GM12878 (cell line): Measurements from ENCODE around the gene DLK1. TPM values are rescaled to one million over a fixed set of nuclear protein-coding genes. Genes with fewer than 3 reads are reported as not detected.

ENCODE experiments used
- ATAC-seq: fragments of 200-7000 bp; cut with Tn5 transposase; 3 replicates; pipeline ENCODE4 v1.9.1; 2020; ENCODE audit warnings: mild to moderate bottlenecking, moderate library complexity
- BruUV-seq: library from RNA; stranded (reverse); fragments of 400-500 nt; replicated peaks from 2 replicates; lab custom pipeline; 2021; lab: Mats Ljungman, UMichigan
- CTCF ChIA-PET: fragments of 300-600 bp; sonication (Branson Sonifier 250); formaldehyde crosslinking; extraction: SDS; loops from one replicate; lab custom pipeline; 2021; ENCODE audit warnings: inconsistent platforms; lab: Yijun Ruan, JAX
- POLR2A ChIA-PET: fragments of 350-600 bp; formaldehyde crosslinking; extraction: SDS; loops from one replicate; lab custom pipeline; 2021; ENCODE audit warnings: inconsistent platforms; lab: Charles Lee
- RAD21 ChIA-PET: fragments of 300-600 bp; sonication (Branson Sonifier 250); formaldehyde crosslinking; loops from one replicate; lab custom pipeline; 2023; ENCODE audit warnings: antibody characterized with exemption; ENCODE audit not compliant: unreplicated experiment; lab: Charles Lee
- SMC1A ChIA-PET: fragments of 300-600 bp; sonication (Branson Sonifier 250); formaldehyde crosslinking; loops from one replicate; lab custom pipeline; 2023; ENCODE audit not compliant: unreplicated experiment, uncharacterized antibody; lab: Charles Lee
- DNase-seq: peaks from one replicate; pipeline ENCODE4 v3.0.0-alpha.2; 2011; ENCODE audit warnings: low read depth, low spot score
- FAIRE-seq: peaks from 3 replicates; lab custom pipeline; 2011; peaks lifted over from hg19 to GRCh38; lab: Jason Lieb, UNC
- H2AFZ ChIP-seq: 2 replicates; pipeline ENCODE4 v1.6.0; 2011; ENCODE audit warnings: low read depth, low read length, control low read depth; ENCODE audit not compliant: control insufficient read depth
- H3K27ac ChIP-seq: 2 replicates; pipeline ENCODE4 v1.5.1; 2011; ENCODE audit warnings: control low read depth; ENCODE audit not compliant: control insufficient read depth, insufficient read depth
- H3K27me3 ChIP-seq, 2 experiments: replicated peaks in 1 of 2; 2 replicates each; pipeline versions ENCODE4 v1.6.0 to v1.6.1; 2011; ENCODE audit warnings: low read length in 1 of 2; ENCODE audit not compliant: control insufficient read depth in 2 of 2, insufficient read depth in 2 of 2
- H3K36me3 ChIP-seq, 2 experiments: 2 replicates each; pipeline ENCODE4 v1.5.1; 2011; ENCODE audit warnings: low read length in 1 of 2; ENCODE audit not compliant: control insufficient read depth in 2 of 2, insufficient read depth in 2 of 2
- H3K4me1 ChIP-seq: 2 replicates; pipeline ENCODE4 v1.6.1; 2011; ENCODE audit warnings: mild to moderate bottlenecking, low read length, moderate library complexity, mixed read lengths; ENCODE audit not compliant: control insufficient read depth, insufficient read depth
- H3K4me2 ChIP-seq: 2 replicates; pipeline ENCODE4 v1.6.0; 2011; ENCODE audit warnings: control low read depth; ENCODE audit not compliant: control insufficient read depth, insufficient read depth
- H3K4me3 ChIP-seq: fragments of 200-600 bp; sonication (generic); 2 replicates; pipeline ENCODE4 v1.5.1; 2016
- H3K79me2 ChIP-seq: 2 replicates; pipeline ENCODE4 v1.6.0; 2011; ENCODE audit warnings: low read length; ENCODE audit not compliant: control insufficient read depth, insufficient read depth
- H3K9ac ChIP-seq: 2 replicates; pipeline ENCODE4 v1.8.0; 2011; ENCODE audit warnings: low read length, control low read depth, mixed read lengths; ENCODE audit not compliant: control insufficient read depth, insufficient read depth
- H3K9me3 ChIP-seq: replicated peaks from 3 replicates; pipeline ENCODE4 v1.5.1; 2011; ENCODE audit warnings: mild to moderate bottlenecking, low read length; ENCODE audit not compliant: control insufficient read depth, insufficient read depth
- H4K20me1 ChIP-seq: 2 replicates; pipeline ENCODE4 v1.6.0; 2011; ENCODE audit not compliant: control insufficient read depth, insufficient read depth
- ASH2L ChIP-seq: fragments of 300-600, 200-600 bp; sonication (generic); IDR thresholded peaks from 2 replicates; pipeline ENCODE4 v1.6.1; 2017; ENCODE audit warnings: low read depth, mild to moderate bottlenecking, borderline replicate concordance
- CEBPB ChIP-seq, 2 experiments: fragments of 150-350 bp in 1 of 2; IDR thresholded peaks; 2 replicates each; pipeline ENCODE4 v1.6.1; 2012 to 2014; ENCODE audit warnings: low read depth in 2 of 2, low read length in 2 of 2, borderline replicate concordance in 1 of 2, inconsistent platforms in 1 of 2
- CREB1 ChIP-seq: IDR thresholded peaks from 2 replicates; pipeline ENCODE4 v1.6.1; 2012; ENCODE audit warnings: low read depth, mild to moderate bottlenecking, inconsistent platforms
- CREM ChIP-seq: IDR thresholded peaks from 2 replicates; pipeline ENCODE4 v1.6.1; 2014; ENCODE audit warnings: antibody characterized with exemption, low read depth
- FOXK2 ChIP-seq: fragments of 450-650 bp; IDR thresholded peaks from 2 replicates; pipeline ENCODE4 v1.6.1; 2017; ENCODE audit warnings: mild to moderate bottlenecking, moderate library complexity
- FOXM1 ChIP-seq: IDR thresholded peaks from 2 replicates; pipeline ENCODE4 v1.6.1; 2012; ENCODE audit warnings: low read depth, mild to moderate bottlenecking, inconsistent platforms, low read length, moderate library complexity
- GATAD2B ChIP-seq: fragments of 450-650 bp; conservative IDR thresholded peaks from 2 replicates; pipeline ENCODE4 v1.6.1; 2017; ENCODE audit warnings: low read depth, mild to moderate bottlenecking, moderate library complexity
- IRF4 ChIP-seq: IDR thresholded peaks from 2 replicates; pipeline ENCODE4 v1.6.1; 2011; ENCODE audit warnings: low read depth, low read length
- MEF2B ChIP-seq: fragments of 450-650 bp; IDR thresholded peaks from 2 replicates; pipeline ENCODE4 v1.6.1; 2018; ENCODE audit warnings: mild to moderate bottlenecking, moderate library complexity; ENCODE audit not compliant: partially characterized antibody, poor library complexity, severe bottlenecking
- PAX8 ChIP-seq: fragments of 450-650 bp; IDR thresholded peaks from 2 replicates; pipeline ENCODE4 v1.6.1; 2017; ENCODE audit warnings: mild to moderate bottlenecking, moderate library complexity
- RUNX3 ChIP-seq: IDR thresholded peaks from 2 replicates; pipeline ENCODE4 v1.6.1; 2012; ENCODE audit warnings: low read length, inconsistent platforms
- SUZ12 ChIP-seq: fragments of 200-600 bp; sonication (generic); IDR thresholded peaks from one replicate; pipeline ENCODE4 v1.6.1; 2018; ENCODE audit warnings: antibody characterized with exemption, mild to moderate bottlenecking; ENCODE audit not compliant: unreplicated experiment
- ZBED1 ChIP-seq: IDR thresholded peaks from 2 replicates; pipeline ENCODE4 v1.6.1; 2016; ENCODE audit warnings: borderline replicate concordance
- ZNF217 ChIP-seq: fragments of 450-650 bp; IDR thresholded peaks from 2 replicates; pipeline ENCODE4 v1.6.1; 2017; ENCODE audit warnings: antibody characterized with exemption, mild to moderate bottlenecking
- ZNF384 ChIP-seq: IDR thresholded peaks from 2 replicates; pipeline ENCODE4 v1.6.1; 2012; ENCODE audit warnings: low read depth, mild to moderate bottlenecking, low read length, improper control_type of control experiment, borderline replicate concordance
- WGBS: methylation state at CpG from one replicate; pipeline ENCODE4 v1.1.6; 2016; ENCODE audit warnings: low lambda C conversion rate; ENCODE audit not compliant: insufficient replicate concordance, insufficient coverage; ENCODE audit errors: missing lambda C conversion rate; 5-methylcytosine and 5-hydroxymethylcytosine counted together
- in situ Hi-C: fragments of 300-500 bp; cut with MboI; formaldehyde crosslinking; loops from 9 replicates; pipeline ENCODE4 v1.14.3; 2018; ENCODE audit warnings: mixed read lengths
- intact Hi-C: fragments of 100-400 bp; cut with micrococcal nuclease; formaldehyde crosslinking; loops from one replicate; pipeline ENCODE4 v1.14.2; 2022; ENCODE audit not compliant: unreplicated experiment
- polyA plus RNA-seq, 11 experiments: library from polyadenylated mRNA; depleted of rRNA in 4 of 11; unstranded in 6 of 11; stranded (reverse) in 5 of 11; fragments of >200 nt; fragmentation: Nextera tagmentation in 4 of 11; fragmentation: Illumina TruSeq in 1 of 11; extraction: Ambion mirVana in 4 of 11; extraction: Trizol in 1 of 11; gene quantifications; 1 replicate in 1 of 11; 2 replicates in 10 of 11; pipeline versions ENCODE4 v1.2.1 to v1.2.3, GENCODE V29; 2011 to 2016; ENCODE audit warnings: inconsistent platforms in 2 of 11, missing spikeins in 2 of 11, low read depth in 1 of 11
- total RNA-seq, 4 experiments: library from RNA; depleted of rRNA in 3 of 4; stranded (reverse); fragments of >200 nt in 3 of 4; fragmentation: Illumina TruSeq in 1 of 4; extraction: Trizol in 1 of 4; gene quantifications; 2 replicates each; pipeline versions ENCODE4 v1.2.1 to v1.2.3, GENCODE V29; 2013 to 2021
- TF ChIP-seq, protein P1 (sequence below): fragments of 450-650 bp; IDR thresholded peaks from 2 replicates; pipeline ENCODE4 v1.6.1; 2017; ENCODE audit warnings: mild to moderate bottlenecking, low read depth, inconsistent platforms; ENCODE audit not compliant: poor library complexity, severe bottlenecking
- TF ChIP-seq, protein P2 (sequence below): fragments of 450-650 bp; IDR thresholded peaks from 2 replicates; pipeline ENCODE4 v1.6.1; 2016; ENCODE audit warnings: mild to moderate bottlenecking
- TF ChIP-seq, protein P3 (sequence below): fragments of 450-650 bp; IDR thresholded peaks from 2 replicates; pipeline ENCODE4 v1.6.1; 2017; ENCODE audit warnings: mild to moderate bottlenecking, moderate library complexity

Gene DLK1
- total and polyA plus RNA-seq, 10 of the 15 experiments (the other 5 are each of a cell fraction or from before 2014, with no cell fraction given): 0.87 TPM; not detected in 9

DNA sequence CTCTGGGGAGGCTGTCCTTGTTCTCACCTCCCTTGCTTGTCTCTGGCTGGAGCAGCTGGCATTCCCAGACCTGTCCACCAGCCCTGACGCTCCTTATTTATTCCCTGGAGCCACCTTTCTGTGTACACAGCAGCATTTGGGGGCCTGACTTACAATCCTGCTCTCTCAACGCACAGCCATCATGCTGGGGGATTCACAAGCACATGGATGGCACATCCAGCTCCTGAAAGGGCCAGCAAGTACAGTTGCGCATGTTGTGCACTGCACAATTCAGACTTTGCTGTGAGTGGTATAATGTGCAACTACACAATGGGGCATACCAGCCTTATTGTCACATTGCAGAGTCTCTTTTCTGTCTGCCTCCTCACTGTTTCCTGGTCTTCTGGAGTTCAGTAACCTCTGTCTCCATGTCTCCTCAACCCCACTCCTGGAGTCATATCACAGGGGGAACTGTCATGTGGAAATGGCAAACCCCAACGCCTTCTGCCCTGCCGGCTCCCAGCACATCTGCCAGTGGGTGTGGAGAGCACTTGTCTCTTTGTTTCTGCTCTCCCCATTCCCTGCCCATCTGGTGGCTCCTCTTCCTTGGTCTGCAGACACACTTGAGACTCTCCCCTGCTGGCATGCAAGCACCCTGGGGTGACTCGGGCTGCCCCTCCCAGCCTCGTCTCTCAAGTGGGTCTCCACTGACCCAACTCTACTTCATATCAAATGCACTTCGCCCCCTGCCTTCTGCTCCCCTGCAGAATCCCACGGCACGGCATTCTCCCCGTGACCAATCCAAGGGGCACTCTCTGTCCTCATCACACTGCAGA is 58.0 kb downstream of the DLK1 start:
- ChIA-PET POLR2A (no interaction called here), RAD21 (no interaction called here), CTCF (no interaction called here), SMC1A (no interaction called here)
- Histone ChIP-seq H3K4me2 (no peak overlapping the region), H3K27ac (no peak overlapping the region), H3K4me1 (no peaks in the 10 kb centered on the region), H3K9ac (no peak overlapping the region), H3K27me3 (peaks cover 0 to 2% of the 10 kb centered on the region in 2 experiments; a peak in 2 of 4 replicates), H3K9me3 (no peaks in the 10 kb centered on the region), H3K4me3 (no peak overlapping the region), H3K79me2 (no peaks in the 10 kb centered on the region), H3K36me3 (no peaks in the 10 kb centered on the region), H4K20me1 (no peaks in the 10 kb centered on the region), H2AFZ (no peak overlapping the region)
- DNase-seq: no peak
- no peak for FAIRE-seq
- 16% methylated on average over 11 of the region's 11 CpGs for whole genome bisulfite sequencing
- ATAC-seq: no peak
- intact Hi-C loops: no loop called here
- BruUV-seq: no TSS peak
- in situ Hi-C loops: no loop called here
- TF ChIP-seq GATAD2B (no peak), ASH2L (no peak), CREB1 (no peak), IRF4 (no peak), FOXK2 (no peak), CREM (no peak), RUNX3 (no peak), ZNF217 (no peak), FOXM1 (no peak), CEBPB (IDR thresholded peaks at IDR 0.05; ENCODE audit: borderline replicate concordance in 1 of 2, low read depth in 2 of 2, low read length in 2 of 2) (no peak), PAX8 (no peak), ZBED1 (no peak), SUZ12 (no peak), MEF2B (no peak), ZNF384 (no peak)
- TF ChIP-seq, protein P1, sequence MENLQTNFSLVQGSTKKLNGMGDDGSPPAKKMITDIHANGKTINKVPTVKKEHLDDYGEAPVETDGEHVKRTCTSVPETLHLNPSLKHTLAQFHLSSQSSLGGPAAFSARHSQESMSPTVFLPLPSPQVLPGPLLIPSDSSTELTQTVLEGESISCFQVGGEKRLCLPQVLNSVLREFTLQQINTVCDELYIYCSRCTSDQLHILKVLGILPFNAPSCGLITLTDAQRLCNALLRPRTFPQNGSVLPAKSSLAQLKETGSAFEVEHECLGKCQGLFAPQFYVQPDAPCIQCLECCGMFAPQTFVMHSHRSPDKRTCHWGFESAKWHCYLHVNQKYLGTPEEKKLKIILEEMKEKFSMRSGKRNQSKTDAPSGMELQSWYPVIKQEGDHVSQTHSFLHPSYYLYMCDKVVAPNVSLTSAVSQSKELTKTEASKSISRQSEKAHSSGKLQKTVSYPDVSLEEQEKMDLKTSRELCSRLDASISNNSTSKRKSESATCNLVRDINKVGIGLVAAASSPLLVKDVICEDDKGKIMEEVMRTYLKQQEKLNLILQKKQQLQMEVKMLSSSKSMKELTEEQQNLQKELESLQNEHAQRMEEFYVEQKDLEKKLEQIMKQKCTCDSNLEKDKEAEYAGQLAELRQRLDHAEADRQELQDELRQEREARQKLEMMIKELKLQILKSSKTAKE: no peak
- TF ChIP-seq, protein P2, sequence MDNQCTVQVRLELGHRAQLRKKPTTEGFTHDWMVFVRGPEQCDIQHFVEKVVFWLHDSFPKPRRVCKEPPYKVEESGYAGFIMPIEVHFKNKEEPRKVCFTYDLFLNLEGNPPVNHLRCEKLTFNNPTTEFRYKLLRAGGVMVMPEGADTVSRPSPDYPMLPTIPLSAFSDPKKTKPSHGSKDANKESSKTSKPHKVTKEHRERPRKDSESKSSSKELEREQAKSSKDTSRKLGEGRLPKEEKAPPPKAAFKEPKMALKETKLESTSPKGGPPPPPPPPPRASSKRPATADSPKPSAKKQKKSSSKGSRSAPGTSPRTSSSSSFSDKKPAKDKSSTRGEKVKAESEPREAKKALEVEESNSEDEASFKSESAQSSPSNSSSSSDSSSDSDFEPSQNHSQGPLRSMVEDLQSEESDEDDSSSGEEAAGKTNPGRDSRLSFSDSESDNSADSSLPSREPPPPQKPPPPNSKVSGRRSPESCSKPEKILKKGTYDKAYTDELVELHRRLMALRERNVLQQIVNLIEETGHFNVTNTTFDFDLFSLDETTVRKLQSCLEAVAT: no peak
- TF ChIP-seq, protein P3, sequence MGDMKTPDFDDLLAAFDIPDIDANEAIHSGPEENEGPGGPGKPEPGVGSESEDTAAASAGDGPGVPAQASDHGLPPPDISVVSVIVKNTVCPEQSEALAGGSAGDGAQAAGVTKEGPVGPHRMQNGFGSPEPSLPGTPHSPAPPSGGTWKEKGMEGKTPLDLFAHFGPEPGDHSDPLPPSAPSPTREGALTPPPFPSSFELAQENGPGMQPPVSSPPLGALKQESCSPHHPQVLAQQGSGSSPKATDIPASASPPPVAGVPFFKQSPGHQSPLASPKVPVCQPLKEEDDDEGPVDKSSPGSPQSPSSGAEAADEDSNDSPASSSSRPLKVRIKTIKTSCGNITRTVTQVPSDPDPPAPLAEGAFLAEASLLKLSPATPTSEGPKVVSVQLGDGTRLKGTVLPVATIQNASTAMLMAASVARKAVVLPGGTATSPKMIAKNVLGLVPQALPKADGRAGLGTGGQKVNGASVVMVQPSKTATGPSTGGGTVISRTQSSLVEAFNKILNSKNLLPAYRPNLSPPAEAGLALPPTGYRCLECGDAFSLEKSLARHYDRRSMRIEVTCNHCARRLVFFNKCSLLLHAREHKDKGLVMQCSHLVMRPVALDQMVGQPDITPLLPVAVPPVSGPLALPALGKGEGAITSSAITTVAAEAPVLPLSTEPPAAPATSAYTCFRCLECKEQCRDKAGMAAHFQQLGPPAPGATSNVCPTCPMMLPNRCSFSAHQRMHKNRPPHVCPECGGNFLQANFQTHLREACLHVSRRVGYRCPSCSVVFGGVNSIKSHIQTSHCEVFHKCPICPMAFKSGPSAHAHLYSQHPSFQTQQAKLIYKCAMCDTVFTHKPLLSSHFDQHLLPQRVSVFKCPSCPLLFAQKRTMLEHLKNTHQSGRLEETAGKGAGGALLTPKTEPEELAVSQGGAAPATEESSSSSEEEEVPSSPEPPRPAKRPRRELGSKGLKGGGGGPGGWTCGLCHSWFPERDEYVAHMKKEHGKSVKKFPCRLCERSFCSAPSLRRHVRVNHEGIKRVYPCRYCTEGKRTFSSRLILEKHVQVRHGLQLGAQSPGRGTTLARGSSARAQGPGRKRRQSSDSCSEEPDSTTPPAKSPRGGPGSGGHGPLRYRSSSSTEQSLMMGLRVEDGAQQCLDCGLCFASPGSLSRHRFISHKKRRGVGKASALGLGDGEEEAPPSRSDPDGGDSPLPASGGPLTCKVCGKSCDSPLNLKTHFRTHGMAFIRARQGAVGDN: no peak
